AG09319 (cell line): Measurements from ENCODE around the gene FOXL3.
A peak's percentile ranks its signal among the peaks of the same experiment; 100 is the strongest.

ENCODE experiments used
- DNase-seq: peaks from one replicate; pipeline ENCODE4 v3.0.0-alpha.2; 2010; ENCODE audit warnings: low read depth; ENCODE audit errors: extremely low read depth
- TF ChIP-seq, protein P1 (sequence below): IDR thresholded peaks from 2 replicates; pipeline ENCODE4 v1.5.1; 2011; ENCODE audit warnings: low read depth, mild to moderate bottlenecking, inconsistent platforms, low read length, moderate library complexity

FOXL3 gene

DNA sequence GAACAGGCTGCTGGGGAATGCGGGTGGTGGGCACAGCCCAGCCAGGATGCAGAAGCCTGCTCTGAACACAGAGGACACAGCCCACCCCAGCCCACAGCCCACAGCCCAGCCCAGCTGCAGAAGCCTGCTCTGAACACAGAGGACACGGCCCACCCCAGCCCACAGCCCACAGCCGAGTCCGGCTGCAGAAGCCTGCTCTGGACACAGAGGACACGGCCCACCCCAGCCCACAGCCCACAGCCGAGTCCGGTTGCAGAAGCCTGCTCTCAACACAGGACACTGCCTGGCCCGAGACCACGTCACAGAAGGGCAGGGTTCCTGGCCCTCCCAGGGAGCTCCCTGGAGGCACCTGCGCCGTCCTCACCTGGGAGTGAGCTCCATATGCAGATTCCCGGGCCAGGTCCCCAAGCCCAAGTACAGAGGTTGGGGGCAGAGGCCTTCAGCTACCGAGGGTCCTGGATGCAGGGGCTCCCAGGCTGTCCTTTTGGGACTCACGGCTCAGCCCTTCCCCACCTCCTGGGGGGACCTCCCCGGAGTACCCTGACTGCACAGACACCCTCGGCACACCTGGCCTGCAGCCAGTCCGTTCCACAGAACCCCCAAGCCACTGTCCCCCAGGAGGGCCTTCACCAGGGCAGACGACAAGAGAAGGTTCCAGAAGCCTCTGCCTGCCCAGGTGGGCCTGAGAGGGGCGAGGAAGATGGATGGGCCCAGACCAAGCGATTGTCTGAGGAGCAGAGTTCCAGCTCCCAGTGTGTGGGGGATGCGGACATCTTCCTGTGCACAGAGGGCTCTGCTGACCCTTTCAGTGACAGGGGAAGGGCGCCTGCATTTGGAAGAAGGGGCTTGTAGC lies 23.7 kb upstream of the FOXL3 start:
- TF ChIP-seq, protein P1, sequence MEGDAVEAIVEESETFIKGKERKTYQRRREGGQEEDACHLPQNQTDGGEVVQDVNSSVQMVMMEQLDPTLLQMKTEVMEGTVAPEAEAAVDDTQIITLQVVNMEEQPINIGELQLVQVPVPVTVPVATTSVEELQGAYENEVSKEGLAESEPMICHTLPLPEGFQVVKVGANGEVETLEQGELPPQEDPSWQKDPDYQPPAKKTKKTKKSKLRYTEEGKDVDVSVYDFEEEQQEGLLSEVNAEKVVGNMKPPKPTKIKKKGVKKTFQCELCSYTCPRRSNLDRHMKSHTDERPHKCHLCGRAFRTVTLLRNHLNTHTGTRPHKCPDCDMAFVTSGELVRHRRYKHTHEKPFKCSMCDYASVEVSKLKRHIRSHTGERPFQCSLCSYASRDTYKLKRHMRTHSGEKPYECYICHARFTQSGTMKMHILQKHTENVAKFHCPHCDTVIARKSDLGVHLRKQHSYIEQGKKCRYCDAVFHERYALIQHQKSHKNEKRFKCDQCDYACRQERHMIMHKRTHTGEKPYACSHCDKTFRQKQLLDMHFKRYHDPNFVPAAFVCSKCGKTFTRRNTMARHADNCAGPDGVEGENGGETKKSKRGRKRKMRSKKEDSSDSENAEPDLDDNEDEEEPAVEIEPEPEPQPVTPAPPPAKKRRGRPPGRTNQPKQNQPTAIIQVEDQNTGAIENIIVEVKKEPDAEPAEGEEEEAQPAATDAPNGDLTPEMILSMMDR = no peak
- DNase-seq = no peak

DNA sequence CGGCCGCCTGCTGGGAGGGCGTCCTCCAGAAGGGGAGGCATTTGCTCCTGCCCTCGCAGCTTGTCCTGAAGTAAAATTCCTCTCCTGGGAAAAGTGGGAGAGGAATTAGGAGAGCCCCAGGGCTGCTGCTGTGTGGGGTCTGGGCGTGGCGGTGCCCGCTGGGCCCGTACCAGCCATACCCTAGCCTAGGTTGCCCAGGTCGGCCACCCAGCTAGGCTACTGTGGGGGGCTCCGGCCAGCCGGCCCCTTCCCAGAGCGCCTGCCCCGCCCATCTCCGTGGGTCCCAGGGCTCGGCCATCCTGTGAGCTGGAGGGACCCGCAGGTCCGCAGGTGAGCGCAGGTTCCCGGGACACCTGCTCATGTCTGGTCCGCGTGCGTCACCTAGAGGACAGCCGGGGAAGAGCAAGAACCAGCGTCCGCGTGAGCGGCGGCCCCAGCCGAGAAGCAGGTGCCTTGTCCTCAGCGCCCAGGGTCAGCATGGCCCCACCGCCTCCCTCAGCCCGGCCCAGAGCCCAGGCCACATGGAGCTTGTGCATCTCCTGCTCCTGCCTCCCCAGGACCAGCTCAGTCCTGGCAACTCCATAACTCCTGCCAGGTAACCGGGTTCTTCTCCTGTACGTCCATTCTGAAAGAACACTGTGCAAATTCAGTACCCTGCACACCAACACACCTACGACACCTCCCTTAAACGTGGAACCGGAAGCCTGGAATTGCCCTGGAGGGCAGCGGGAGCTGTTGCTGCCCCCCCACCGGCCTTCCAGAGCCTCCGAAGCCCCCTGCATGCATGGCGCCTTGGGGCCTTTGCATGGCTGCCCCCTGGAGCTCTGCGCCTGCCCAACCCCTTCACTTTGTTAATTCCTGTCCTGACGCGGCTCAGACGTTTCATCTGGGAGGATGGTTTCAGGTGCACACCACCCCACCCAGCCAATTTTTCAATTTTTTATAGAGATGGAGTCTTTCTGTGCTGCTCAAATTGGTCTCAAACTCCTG lies 22.8 kb upstream of the FOXL3 start:
- no peak for DNase-seq

DNA sequence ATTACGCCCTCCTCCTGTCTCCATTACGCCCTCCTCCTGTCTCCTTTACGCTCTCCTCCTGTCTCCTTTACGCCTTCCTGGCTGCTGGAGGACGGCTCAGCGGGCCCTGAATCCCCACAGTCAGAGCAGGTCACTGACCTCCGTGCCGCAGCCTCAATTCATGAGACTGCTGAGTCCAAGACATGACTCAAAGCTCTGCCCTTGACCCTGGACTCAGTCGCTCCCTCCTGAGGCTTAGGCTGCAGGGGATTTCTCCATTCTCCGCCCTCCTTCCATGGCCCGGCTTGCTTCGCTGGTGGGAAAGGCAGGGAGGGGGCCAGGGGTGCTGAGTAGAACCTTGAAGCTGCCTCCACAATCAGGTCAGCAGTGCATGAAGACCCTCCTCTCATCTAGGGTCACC lies 21.0 kb upstream of the FOXL3 start:
- TF ChIP-seq, protein P1 = no peak
- no peak for DNase-seq

More for the DNA sequence above, 22.8 kb upstream of the FOXL3 start:
- TF ChIP-seq, protein P1 = peak; percentile 13

DNA sequence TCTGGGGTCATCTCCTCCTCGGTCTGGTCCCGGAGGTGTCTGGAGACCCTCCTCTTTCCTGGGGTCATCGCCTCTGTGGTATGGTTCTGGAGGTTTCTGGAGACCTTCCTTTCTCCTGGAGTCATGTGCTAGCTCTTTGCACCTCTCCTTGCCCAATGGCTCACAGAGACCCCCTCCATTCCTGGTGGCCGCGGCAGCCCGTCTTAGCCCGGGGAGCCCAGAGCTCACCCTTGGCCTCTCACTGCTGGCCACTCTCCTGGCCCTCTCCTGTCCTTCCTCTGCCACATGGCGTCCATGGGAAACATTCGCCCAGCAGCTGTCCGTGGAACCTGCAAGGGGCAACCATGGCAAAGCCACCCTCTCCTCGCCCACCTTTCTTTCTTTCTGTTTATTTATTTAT lies 20.2 kb upstream of the FOXL3 start:
- DNase-seq = no peak
- TF ChIP-seq, protein P1 = no peak

DNA sequence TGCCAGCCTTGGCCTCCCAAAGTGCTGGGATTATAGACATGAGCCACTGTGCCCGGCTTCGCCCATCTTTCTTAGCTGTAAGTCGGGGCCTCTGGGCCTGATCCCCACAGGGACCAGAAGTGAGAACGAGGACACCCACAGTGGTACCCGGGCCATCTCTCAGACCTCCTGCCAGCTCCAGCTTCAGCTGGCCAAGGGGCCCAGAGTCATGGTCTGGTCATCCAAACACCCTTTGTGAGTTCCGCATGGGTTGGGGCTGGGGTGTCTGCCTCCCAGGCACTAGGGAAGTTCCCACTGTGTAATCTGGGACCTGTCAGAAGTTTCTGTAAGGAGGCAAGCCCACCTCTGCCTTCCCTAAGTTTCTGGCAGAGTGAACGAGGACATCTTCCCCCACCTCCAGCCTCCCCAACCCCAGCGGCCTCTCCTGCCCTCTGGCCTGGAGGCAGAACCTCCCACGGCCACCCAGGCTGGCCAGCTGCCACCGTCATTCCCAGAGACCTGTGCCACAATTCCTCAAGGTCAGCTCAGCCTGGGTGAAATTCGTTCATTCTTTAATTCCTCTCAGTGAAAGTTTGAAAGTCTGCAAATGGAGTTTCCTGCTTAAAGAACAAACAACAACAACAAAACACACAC lies 19.5 kb upstream of the FOXL3 start:
- DNase-seq = no peak
- TF ChIP-seq, protein P1 = no peak

DNA sequence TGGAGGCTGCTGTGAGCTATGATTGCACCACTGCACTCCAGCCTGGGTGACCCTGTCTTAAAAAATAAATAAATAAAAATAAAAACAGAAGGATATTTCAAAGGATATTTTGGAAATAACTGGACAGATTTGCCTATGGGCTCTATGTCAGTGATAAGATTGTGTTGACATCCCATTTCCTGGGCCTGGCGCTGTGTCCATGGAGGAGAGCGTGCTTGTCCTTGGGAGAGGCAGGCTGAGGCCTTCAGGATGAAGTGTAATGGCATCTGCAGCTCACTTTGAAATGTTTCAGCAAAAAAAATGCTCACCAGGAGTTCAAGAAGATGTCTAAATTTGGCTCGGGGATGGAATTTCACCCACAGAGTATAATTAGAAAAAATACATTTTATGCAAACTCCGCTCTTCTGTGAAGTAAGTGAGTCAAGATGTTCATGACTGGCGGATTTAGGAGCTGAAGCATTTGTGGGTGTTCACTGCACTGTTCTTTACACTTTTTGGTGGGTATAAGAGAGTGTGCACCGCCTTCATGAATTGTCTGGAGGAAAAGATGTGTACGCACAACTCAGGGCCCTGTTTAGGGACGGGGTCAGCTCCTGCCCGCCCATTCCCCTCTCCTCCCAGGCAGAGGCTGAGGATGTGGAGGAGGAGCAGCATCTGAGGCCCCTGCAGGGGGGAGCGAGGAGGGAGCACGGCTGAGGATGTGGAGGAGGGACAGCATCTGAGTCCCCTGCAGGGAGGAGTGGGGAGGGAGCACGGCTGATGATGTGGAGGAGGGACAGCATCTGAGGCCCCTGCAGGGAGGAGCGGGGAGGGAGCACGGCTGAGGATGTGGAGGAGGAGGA lies 18.5 kb upstream of the FOXL3 start:
- TF ChIP-seq, protein P1 = no peak
- DNase-seq = no peak
